K562 (cell line): ENCODE results near the gene TFEB.

Experiments
- HDAC6 ChIP-seq: IDR thresholded peaks from 2 replicates; pipeline ENCODE4 v1.6.1; 2012; ENCODE audit warnings: low read depth, mild to moderate bottlenecking, control low read depth, inconsistent platforms, low read length, moderate library complexity
- HNRNPL ChIP-seq: fragments of 200-400 bp; formaldehyde crosslinking; IDR thresholded peaks from 2 replicates; pipeline ENCODE4 v1.6.1; 2017; ENCODE audit warnings: low read depth, mild to moderate bottlenecking, low read length
- JUND ChIP-seq, 2 experiments: IDR thresholded peaks; 2 replicates in 1 of 2; 3 replicates in 1 of 2; pipeline ENCODE4 v1.6.1; 2011; ENCODE audit warnings: borderline replicate concordance in 2 of 2, low read depth in 2 of 2, low read length in 2 of 2, improper control_type of control experiment in 1 of 2, missing biosample characterization in 1 of 2, missing genetic modification characterization in 1 of 2, missing genetic modification reagents in 1 of 2
- POLR2AphosphoS5 ChIP-seq: IDR thresholded peaks from 2 replicates; pipeline ENCODE4 v1.6.1; 2011; ENCODE audit warnings: mild to moderate bottlenecking, low read depth, low read length, moderate library complexity; ENCODE audit not compliant: control insufficient read depth, insufficient read depth

- TF ChIP-seq JUND (IDR thresholded peaks at IDR 0.05; ENCODE audit: borderline replicate concordance, low read depth, low read length) (no peak), JUND (tag; IDR thresholded peaks at IDR 0.05; ENCODE audit: borderline replicate concordance, low read depth, low read length) (no peak), POLR2AphosphoS5 (no peak), HDAC6 (no peak), HNRNPL (no peak)
These were observed 40.0 kb upstream of the TFEB start for GRCh38 chr6:41775293-41775882.
